Hepatocyte (in vitro differentiated cells): Measurements from ENCODE around the gene APOL5. TPM values are rescaled to one million over a fixed set of nuclear protein-coding genes. Genes with fewer than 3 reads are reported as not detected.

Source experiments
- DNase-seq: peaks from one replicate; pipeline ENCODE4 v3.0.0-alpha.2; 2016; ENCODE audit warnings: low spot score
- H2AFZ ChIP-seq: fragments of 200-600 bp; sonication (generic); 2 replicates; pipeline ENCODE4 v1.6.0; 2016; ENCODE audit warnings: antibody characterized with exemption, mild to moderate bottlenecking
- H3K27ac ChIP-seq: fragments of 200-600 bp; sonication (generic); 2 replicates; pipeline ENCODE4 v1.5.1; 2016; ENCODE audit warnings: mild to moderate bottlenecking
- H3K27me3 ChIP-seq: fragments of 200-600 bp; sonication (generic); 2 replicates; pipeline ENCODE4 v1.6.1; 2016
- H3K36me3 ChIP-seq: fragments of 200-600 bp; sonication (generic); replicated peaks from 2 replicates; pipeline ENCODE4 v1.5.1; 2016; ENCODE audit warnings: low read depth; ENCODE audit not compliant: insufficient read depth
- H3K4me1 ChIP-seq: fragments of 200-600 bp; sonication (generic); 2 replicates; pipeline ENCODE4 v1.5.1; 2016; ENCODE audit warnings: mild to moderate bottlenecking, moderate library complexity; ENCODE audit not compliant: insufficient read depth
- H3K4me2 ChIP-seq: fragments of 200-600 bp; sonication (generic); 2 replicates; pipeline ENCODE4 v1.6.0; 2016
- H3K4me3 ChIP-seq: fragments of 200-600 bp; sonication (generic); 2 replicates; pipeline ENCODE4 v1.5.1; 2016; ENCODE audit warnings: mild to moderate bottlenecking
- H3K79me2 ChIP-seq: fragments of 200-600 bp; sonication (generic); 2 replicates; pipeline ENCODE4 v1.6.0; 2017; ENCODE audit warnings: mild to moderate bottlenecking
- H3K9me2 ChIP-seq: fragments of 200-600 bp; sonication (generic); replicated peaks from 2 replicates; pipeline ENCODE4 v1.6.0; 2017; ENCODE audit warnings: mild to moderate bottlenecking; ENCODE audit not compliant: insufficient read depth
- H3K9me3 ChIP-seq: fragments of 200-600 bp; sonication (generic); 2 replicates; pipeline ENCODE4 v1.5.1; 2016; ENCODE audit warnings: low read depth, mild to moderate bottlenecking
- H4K20me1 ChIP-seq: fragments of 200-600 bp; sonication (generic); 2 replicates; pipeline ENCODE4 v1.6.0; 2016; ENCODE audit warnings: mild to moderate bottlenecking; ENCODE audit not compliant: insufficient read depth, poor library complexity, severe bottlenecking
- CTCF ChIP-seq: fragments of 200-600 bp; sonication (generic); IDR thresholded peaks from 2 replicates; pipeline ENCODE4 v1.5.1; 2016; ENCODE audit warnings: antibody characterized with exemption, mild to moderate bottlenecking; ENCODE audit not compliant: poor library complexity
- EZH2 ChIP-seq: fragments of 200-600 bp; sonication (generic); IDR thresholded peaks from 2 replicates; pipeline ENCODE4 v1.6.1; 2016; ENCODE audit warnings: antibody characterized with exemption, mild to moderate bottlenecking, borderline replicate concordance
- EZH2phosphoT487 ChIP-seq: fragments of 200-600 bp; sonication (generic); IDR thresholded peaks from one replicate; pipeline ENCODE4 v1.6.1; 2018; ENCODE audit warnings: antibody characterized with exemption, mild to moderate bottlenecking, low read depth, moderate library complexity; ENCODE audit not compliant: unreplicated experiment, severe bottlenecking
- WGBS: methylation state at CpG from one replicate; pipeline ENCODE4 v1.1.6; 2016; ENCODE audit warnings: low lambda C conversion rate; ENCODE audit errors: missing lambda C conversion rate; 5-methylcytosine and 5-hydroxymethylcytosine counted together
- polyA plus RNA-seq: library from polyadenylated mRNA; unstranded; fragments of >200 nt; fragmentation: Nextera tagmentation; extraction: Ambion mirVana; gene quantifications from 2 replicates; pipeline ENCODE4 v1.2.1, GENCODE V29; 2016
- total RNA-seq: library from RNA; depleted of rRNA; stranded (reverse); fragments of >200 nt; gene quantifications from 2 replicates; pipeline ENCODE4 v1.2.3, GENCODE V29; 2014

Gene APOL5
- total and polyA plus RNA-seq, 2 experiments from 2014 or later = not detected

- Histone ChIP-seq H2AFZ (no peak overlapping the region), H3K4me2 (no peak overlapping the region), H3K9me3 (no peaks in the 10 kb centered on the region), H3K9me2 (no peaks in the 10 kb centered on the region), H3K27ac (no peak overlapping the region), H3K4me3 (no peak overlapping the region), H4K20me1 (no peaks in the 10 kb centered on the region), H3K36me3 (no peaks in the 10 kb centered on the region), H3K4me1 (no peaks in the 10 kb centered on the region), H3K79me2 (no peaks in the 10 kb centered on the region), H3K27me3 (no peaks in the 10 kb centered on the region)
- TF ChIP-seq EZH2phosphoT487 (no peak), EZH2 (no peak), CTCF (no peak)
- no peak for DNase-seq
- 73% methylated on average over 7 of the region's 7 CpGs for WGBS
Observed at GRCh38 chr22:35733791-35734516, 16.3 kb downstream of the APOL5 start.

- H3K4me3 ChIP-seq = no peak overlapping the region
- H4K20me1 ChIP-seq = no peaks in the 10 kb centered on the region
- no peaks in the 10 kb centered on the region for H3K4me1 ChIP-seq
- H3K9me2 ChIP-seq = no peaks in the 10 kb centered on the region
- no peaks in the 10 kb centered on the region for H3K9me3 ChIP-seq
- WGBS = 96% methylated on average over 7 of the region's 7 CpGs
- no peak for DNase-seq
- H3K27me3 ChIP-seq = no peaks in the 10 kb centered on the region
- TF ChIP-seq CTCF = no peak
- no peak for TF ChIP-seq EZH2phosphoT487
- TF ChIP-seq EZH2 = no peak
- H3K79me2 ChIP-seq = no peaks in the 10 kb centered on the region
- H3K27ac ChIP-seq = no peak overlapping the region
- H3K4me2 ChIP-seq = no peak overlapping the region
- H2AFZ ChIP-seq = no peak overlapping the region
- no peaks in the 10 kb centered on the region for H3K36me3 ChIP-seq
Observed at GRCh38 chr22:35734517-35734827, 16.8 kb downstream of the APOL5 start.

GRCh38 chr22:35735542-35735941 is 17.9 kb downstream of the APOL5 start:
- Histone ChIP-seq H3K9me2 (no peaks in the 10 kb centered on the region), H2AFZ (no peak overlapping the region), H3K36me3 (no peaks in the 10 kb centered on the region), H3K9me3 (no peaks in the 10 kb centered on the region), H3K4me3 (no peak overlapping the region), H4K20me1 (no peaks in the 10 kb centered on the region), H3K27me3 (no peaks in the 10 kb centered on the region), H3K27ac (no peak overlapping the region), H3K4me2 (no peak overlapping the region), H3K4me1 (no peaks in the 10 kb centered on the region), H3K79me2 (no peaks in the 10 kb centered on the region)
- DNase-seq = no peak
- TF ChIP-seq EZH2phosphoT487 = no peak
- no peak for TF ChIP-seq EZH2
- WGBS = 68% methylated on average over 1 of the region's 1 CpG

GRCh38 chr22:35736166-35736565 is 18.5 kb downstream of the APOL5 start:
- H3K9me2 ChIP-seq = no peaks in the 10 kb centered on the region
- H3K9me3 ChIP-seq = no peaks in the 10 kb centered on the region
- no peak for DNase-seq
- no peak overlapping the region for H2AFZ ChIP-seq
- no peak overlapping the region for H3K4me3 ChIP-seq
- no peaks in the 10 kb centered on the region for H4K20me1 ChIP-seq
- H3K27ac ChIP-seq = no peak overlapping the region
- no peaks in the 10 kb centered on the region for H3K4me1 ChIP-seq
- no peak for TF ChIP-seq EZH2phosphoT487
- TF ChIP-seq CTCF = no peak
- TF ChIP-seq EZH2 = no peak
- no peaks in the 10 kb centered on the region for H3K79me2 ChIP-seq
- H3K27me3 ChIP-seq = no peaks in the 10 kb centered on the region
- H3K4me2 ChIP-seq = no peak overlapping the region
- WGBS = 95% methylated on average over 5 of the region's 5 CpGs
- no peaks in the 10 kb centered on the region for H3K36me3 ChIP-seq
